Upper lobe of right lung (tissue), 1 donor: ENCODE data around the gene NCK2. TPM values are rescaled to one million over a fixed set of nuclear protein-coding genes. Genes with fewer than 3 reads are reported as not detected.

Experiments
- ATAC-seq: fragments of 200-7000 bp; cut with Tn5 transposase; one replicate; pipeline ENCODE4 v1.9.1; 2020; ENCODE audit warnings: mild to moderate bottlenecking, moderate library complexity
- DNase-seq: peaks from one replicate; pipeline ENCODE4 v3.0.0-alpha.2; 2020
- H3K27ac ChIP-seq: fragments of 200-600 bp; one replicate; pipeline ENCODE4 v1.8.0; 2022
- H3K27me3 ChIP-seq: fragments of 200-600 bp; one replicate; pipeline ENCODE4 v1.8.0; 2022; ENCODE audit warnings: mild to moderate bottlenecking
- H3K36me3 ChIP-seq: fragments of 200-600 bp; one replicate; pipeline ENCODE4 v1.8.0; 2022
- H3K4me1 ChIP-seq: fragments of 200-600 bp; one replicate; pipeline ENCODE4 v1.8.0; 2022
- H3K4me3 ChIP-seq: fragments of 200-600 bp; one replicate; pipeline ENCODE4 v1.8.0; 2022; ENCODE audit warnings: mild to moderate bottlenecking
- H3K9me3 ChIP-seq: fragments of 200-600 bp; one replicate; pipeline ENCODE4 v1.8.0; 2022
- intact Hi-C: fragments of 100-400 bp; cut with DNase I; formaldehyde crosslinking; loops from one replicate; pipeline ENCODE4 v1.11.0; 2022
- total RNA-seq: library from RNA; stranded (reverse); fragmentation: NEBNext Ultra II Directional; extraction: Animal tissue kit (Norgen Biotek cat#: 25700); gene quantifications from one replicate; pipeline ENCODE4 v1.2.1, GENCODE V29; 2021
- TF ChIP-seq, protein P1 (sequence below): fragments of 200-600 bp; IDR thresholded peaks from one replicate; pipeline ENCODE4 v1.8.0; 2022; ENCODE audit warnings: antibody characterized with exemption
- donor health status: DM: no; HTN: yes; CAD: no; lungs with severe emphysema.

Gene NCK2
- total RNA-seq, 1 donor from 2014 or later, result 49.7 TPM

DNA sequence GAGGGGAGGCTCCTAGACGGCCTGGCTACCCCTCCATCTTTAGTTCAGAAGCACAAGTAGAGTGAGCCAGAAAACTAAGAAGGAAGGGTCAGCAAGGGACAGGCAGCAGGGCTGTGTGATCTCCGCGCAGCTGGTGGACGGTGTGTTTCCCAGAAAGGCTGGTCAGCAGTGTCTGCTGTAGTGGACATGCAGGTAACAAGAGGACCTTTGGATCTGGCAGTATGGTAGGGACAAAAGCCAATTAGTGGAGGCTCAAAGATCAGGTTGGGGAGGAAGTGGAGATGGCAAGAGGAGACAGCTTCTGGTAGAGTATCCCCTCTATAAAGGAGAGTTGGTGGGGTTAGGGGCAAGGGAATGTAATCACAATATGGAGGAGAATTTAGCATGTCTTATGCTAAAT is 95.1 kb downstream of the NCK2 start:
- intact Hi-C loops, result no loop called here
- no peak for DNase-seq
- Histone ChIP-seq H3K9me3 (peaks cover 10% of the 10 kb centered on the region), H3K4me1 (peaks cover 3% of the 10 kb centered on the region), H3K4me3 (no peak overlapping the region), H3K27me3 (no peaks in the 10 kb centered on the region), H3K36me3 (no peaks in the 10 kb centered on the region), H3K27ac (no peak overlapping the region)
- ATAC-seq, result no peak
- TF ChIP-seq, protein P1, sequence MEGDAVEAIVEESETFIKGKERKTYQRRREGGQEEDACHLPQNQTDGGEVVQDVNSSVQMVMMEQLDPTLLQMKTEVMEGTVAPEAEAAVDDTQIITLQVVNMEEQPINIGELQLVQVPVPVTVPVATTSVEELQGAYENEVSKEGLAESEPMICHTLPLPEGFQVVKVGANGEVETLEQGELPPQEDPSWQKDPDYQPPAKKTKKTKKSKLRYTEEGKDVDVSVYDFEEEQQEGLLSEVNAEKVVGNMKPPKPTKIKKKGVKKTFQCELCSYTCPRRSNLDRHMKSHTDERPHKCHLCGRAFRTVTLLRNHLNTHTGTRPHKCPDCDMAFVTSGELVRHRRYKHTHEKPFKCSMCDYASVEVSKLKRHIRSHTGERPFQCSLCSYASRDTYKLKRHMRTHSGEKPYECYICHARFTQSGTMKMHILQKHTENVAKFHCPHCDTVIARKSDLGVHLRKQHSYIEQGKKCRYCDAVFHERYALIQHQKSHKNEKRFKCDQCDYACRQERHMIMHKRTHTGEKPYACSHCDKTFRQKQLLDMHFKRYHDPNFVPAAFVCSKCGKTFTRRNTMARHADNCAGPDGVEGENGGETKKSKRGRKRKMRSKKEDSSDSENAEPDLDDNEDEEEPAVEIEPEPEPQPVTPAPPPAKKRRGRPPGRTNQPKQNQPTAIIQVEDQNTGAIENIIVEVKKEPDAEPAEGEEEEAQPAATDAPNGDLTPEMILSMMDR, result no peak

DNA sequence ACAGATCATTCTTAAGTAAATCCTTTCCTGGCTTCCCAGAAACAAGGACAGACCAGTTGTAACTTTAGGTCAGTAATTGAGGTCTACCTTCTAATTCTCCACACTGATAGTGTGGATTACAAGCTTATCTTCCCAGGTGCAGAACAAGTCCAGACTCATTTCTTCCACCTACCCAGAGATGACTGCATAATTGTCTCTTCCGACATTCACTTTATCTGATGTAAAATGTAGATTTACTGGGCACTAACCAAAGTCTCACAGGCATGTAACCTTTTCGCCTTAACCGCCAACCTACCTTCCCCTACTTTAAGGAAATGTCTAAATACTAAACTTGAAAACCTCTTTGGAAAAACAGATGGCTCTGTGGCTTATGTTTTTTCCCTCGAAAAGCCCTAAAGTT is 96.2 kb downstream of the NCK2 start:
- no peak for ATAC-seq
- peaks cover 3% of the 10 kb centered on the region for H3K4me1 ChIP-seq
- H3K9me3 ChIP-seq, result no peaks in the 10 kb centered on the region
- DNase-seq, result no peak
- H3K36me3 ChIP-seq, result no peaks in the 10 kb centered on the region
- no peak overlapping the region for H3K27ac ChIP-seq
- no peaks in the 10 kb centered on the region for H3K27me3 ChIP-seq
- intact Hi-C loops, result no loop called here
- no peak overlapping the region for H3K4me3 ChIP-seq
- TF ChIP-seq, protein P1, result no peak

DNA sequence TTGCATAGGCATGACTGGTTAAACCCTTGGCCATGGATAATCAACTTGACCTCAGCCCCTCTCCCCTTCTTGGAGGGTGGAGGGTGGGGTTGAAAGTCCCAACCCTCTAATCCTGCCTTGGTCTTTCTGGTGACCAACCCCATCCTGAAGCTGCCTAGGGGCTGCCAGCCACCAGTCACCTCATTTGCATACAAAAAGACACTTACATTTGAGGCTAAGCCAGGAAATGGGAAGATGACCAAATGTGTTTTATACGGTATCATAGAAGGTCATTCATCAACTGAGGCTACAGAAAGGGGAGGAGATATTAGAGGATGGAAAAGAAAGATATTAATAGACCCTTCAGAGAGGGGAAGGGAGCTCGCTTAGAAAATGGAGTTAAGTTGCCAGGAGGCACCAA is 96.8 kb downstream of the NCK2 start:
- Histone ChIP-seq H3K36me3 (no peaks in the 10 kb centered on the region), H3K4me3 (no peak overlapping the region), H3K4me1 (peaks cover 3% of the 10 kb centered on the region), H3K27ac (no peak overlapping the region), H3K9me3 (no peaks in the 10 kb centered on the region), H3K27me3 (no peaks in the 10 kb centered on the region)
- intact Hi-C loops, result no loop called here
- no peak for ATAC-seq
- TF ChIP-seq, protein P1, result no peak
- no peak for DNase-seq

DNA sequence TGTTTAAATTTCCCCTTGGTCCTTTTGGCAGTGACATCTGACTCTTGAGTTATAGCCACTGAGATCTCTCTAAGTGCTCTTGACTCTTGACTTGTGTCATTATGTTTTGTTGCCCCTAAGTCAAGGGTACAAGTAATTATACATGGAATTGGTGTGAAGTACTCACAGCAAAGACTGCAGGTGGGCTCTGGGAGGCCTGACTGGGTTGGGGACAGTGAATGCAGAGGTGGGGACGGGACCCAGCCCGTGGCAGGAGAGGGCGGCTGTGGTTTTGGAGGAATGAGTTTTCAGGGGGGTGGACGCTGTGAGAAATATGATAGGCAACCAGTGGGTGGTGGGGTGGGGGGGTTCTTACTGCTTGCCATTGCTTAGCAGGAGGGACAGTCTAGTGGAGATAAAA is 97.8 kb downstream of the NCK2 start:
- H3K4me3 ChIP-seq, result no peak overlapping the region

DNA sequence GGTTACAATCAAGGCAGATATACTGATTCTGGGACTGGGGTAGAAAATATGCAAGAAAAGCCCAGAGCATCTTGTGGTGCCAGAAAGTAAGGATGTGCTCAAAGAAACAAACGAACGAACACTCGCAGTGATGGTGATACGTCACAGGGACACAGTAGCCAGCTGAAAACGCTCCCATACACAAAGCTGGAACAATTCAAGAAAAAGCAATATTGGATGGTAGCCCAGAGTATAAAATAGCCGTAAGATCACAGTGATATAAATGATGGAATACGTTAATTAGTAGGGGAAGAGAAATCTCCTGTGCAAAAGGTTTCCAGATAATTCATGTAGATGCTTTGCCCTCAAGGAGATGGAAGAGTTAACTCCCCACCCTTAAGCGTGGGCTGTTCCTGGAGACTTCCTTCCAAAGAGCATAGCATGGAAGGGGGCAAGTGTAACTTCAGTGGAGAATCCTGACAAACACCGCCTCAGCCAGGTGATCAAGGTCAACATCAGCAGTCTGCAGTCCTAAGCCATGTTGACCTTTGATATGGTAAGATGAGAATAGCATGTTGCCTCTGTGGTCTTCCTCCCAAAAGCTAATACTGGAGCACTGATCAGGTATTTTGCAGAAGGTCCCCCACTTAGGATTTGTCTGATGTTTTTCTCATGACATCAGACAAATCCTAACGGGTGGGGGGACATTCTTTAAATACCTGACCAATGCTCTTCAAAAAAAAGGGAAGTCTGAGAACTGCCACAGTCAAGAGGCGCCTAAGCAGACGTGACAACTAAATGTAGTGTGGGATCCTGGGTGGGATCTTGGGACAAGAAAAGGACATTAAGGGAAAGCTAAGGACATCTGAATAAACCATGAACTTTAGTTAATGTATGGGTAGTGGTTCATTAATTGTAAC is 99.0 kb downstream of the NCK2 start:
- no peak for DNase-seq
- TF ChIP-seq, protein P1, result no peak
- Histone ChIP-seq H3K9me3 (no peaks in the 10 kb centered on the region), H3K27me3 (no peaks in the 10 kb centered on the region), H3K36me3 (no peaks in the 10 kb centered on the region), H3K27ac (no peak overlapping the region), H3K4me3 (no peak overlapping the region), H3K4me1 (peaks cover 3% of the 10 kb centered on the region)
- intact Hi-C loops, result no loop called here
- ATAC-seq, result no peak

More for the DNA sequence above, 97.8 kb downstream of the NCK2 start:
- ATAC-seq, result no peak
- intact Hi-C loops, result no loop called here
- DNase-seq, result no peak
- TF ChIP-seq, protein P1, result no peak
- H3K36me3 ChIP-seq, result no peaks in the 10 kb centered on the region
- peaks cover 3% of the 10 kb centered on the region for H3K4me1 ChIP-seq
- no peaks in the 10 kb centered on the region for H3K9me3 ChIP-seq
- no peaks in the 10 kb centered on the region for H3K27me3 ChIP-seq
- H3K27ac ChIP-seq, result no peak overlapping the region
